OCI-LY7 (cell line): ENCODE data around the gene RXRA.

Experiments
- CTCF ChIP-seq: fragments of 200-600 bp; sonication (generic); conservative IDR thresholded peaks from 2 replicates; pipeline ENCODE4 v1.5.1; 2014; ENCODE audit warnings: mild to moderate bottlenecking, antibody characterized with exemption, low read length, moderate library complexity, mixed read lengths
- EZH2phosphoT487 ChIP-seq: fragments of 200-600 bp; sonication (generic); IDR thresholded peaks from 2 replicates; pipeline ENCODE4 v1.6.1; 2018; ENCODE audit warnings: low read depth, borderline replicate concordance, mild to moderate bottlenecking, mixed run types, antibody characterized with exemption, low read length, moderate library complexity, mixed read lengths

DNA sequence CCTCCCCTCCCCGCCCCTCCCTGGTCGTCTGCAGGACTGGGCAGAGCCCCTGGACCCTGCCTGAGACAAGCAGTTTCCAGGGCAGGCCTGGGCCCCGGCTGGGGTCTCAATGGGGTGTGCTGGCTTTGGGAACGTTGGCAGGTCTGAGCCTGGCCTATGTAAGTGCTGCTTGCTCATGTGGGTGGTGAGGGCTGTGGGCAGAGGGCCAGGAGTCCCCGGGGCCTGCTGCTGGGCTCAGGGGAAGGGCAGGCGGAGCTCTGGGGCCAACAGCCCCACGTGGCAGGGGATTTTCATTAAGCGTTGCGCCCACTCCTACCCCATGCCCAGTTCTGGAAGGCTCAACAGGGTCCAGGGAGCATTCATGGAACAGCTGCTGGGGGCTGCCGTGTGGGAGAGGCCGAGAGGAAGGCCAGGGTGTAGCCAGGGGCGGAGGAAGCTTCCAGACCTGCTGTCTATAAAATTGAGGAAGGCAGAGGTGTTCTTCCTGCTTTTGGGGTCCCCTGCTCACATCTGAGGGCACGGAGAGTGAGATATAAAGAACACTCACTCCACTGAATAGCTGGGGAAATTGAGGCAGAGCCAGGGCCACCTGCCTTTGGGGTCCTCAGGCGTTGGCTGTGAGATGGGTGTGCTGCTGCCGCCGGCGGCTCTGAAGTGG lies 32.5 kb downstream of the RXRA start:
- TF ChIP-seq CTCF: no peak
- no peak for TF ChIP-seq EZH2phosphoT487
